Measurements from ENCODE around the gene DGLUCY.

The DGLUCY gene

GRCh38 chr14:91098591-91098990, 15.3 kb upstream of the DGLUCY start:
- Histone ChIP-seq H3K4me1 (ENCODE audit: low read depth, poor library complexity, severe bottlenecking) (no peaks in the 10 kb centered on the region), H3K9ac (no peak overlapping the region), H3K4me2 (no peak overlapping the region), H3K27ac (no peak overlapping the region), H3K4me3 (IDR thresholded peaks at IDR 0.05; ENCODE audit: insufficient read depth, low read depth, low read length) (no peak overlapping the region), H4K20me1 (ENCODE audit: insufficient read depth) (no peaks in the 10 kb centered on the region), H3K36me3 (ENCODE audit: insufficient read depth) (no peaks in the 10 kb centered on the region), H2AFZ (ENCODE audit: low read depth) (no peak overlapping the region), H3K27me3 (ENCODE audit: insufficient read depth, low read depth) (no peaks in the 10 kb centered on the region), H3K79me2 (ENCODE audit: insufficient read depth, low read depth) (no peaks in the 10 kb centered on the region)
- TF ChIP-seq, protein P1, sequence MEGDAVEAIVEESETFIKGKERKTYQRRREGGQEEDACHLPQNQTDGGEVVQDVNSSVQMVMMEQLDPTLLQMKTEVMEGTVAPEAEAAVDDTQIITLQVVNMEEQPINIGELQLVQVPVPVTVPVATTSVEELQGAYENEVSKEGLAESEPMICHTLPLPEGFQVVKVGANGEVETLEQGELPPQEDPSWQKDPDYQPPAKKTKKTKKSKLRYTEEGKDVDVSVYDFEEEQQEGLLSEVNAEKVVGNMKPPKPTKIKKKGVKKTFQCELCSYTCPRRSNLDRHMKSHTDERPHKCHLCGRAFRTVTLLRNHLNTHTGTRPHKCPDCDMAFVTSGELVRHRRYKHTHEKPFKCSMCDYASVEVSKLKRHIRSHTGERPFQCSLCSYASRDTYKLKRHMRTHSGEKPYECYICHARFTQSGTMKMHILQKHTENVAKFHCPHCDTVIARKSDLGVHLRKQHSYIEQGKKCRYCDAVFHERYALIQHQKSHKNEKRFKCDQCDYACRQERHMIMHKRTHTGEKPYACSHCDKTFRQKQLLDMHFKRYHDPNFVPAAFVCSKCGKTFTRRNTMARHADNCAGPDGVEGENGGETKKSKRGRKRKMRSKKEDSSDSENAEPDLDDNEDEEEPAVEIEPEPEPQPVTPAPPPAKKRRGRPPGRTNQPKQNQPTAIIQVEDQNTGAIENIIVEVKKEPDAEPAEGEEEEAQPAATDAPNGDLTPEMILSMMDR (conservative IDR thresholded peaks at IDR 0.05; ENCODE audit: low read depth, low read length), result no peak

DNA sequence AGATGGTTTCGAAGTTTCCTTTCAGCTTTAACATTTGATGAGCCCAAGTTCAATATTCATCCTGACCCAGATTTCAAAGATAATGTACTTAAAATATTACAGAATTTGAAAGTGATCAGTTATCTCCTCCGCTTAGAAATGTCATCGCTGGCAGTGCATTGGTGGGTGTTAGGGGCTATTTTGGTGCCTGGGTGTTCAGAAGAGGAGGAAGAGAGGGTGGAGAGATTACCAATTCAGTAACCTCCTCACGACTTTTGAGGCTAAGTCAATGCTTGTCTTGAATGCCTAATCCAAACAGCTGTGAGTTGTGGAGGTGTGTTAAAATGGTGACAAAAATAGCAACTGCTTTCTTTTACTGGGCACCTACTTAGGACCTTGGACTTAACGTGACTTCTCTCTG, 13.8 kb upstream of the DGLUCY start:
- no peak overlapping the region for H3K4me3 ChIP-seq (IDR thresholded peaks at IDR 0.05; ENCODE audit: insufficient read depth, low read depth, low read length)
- no peaks in the 10 kb centered on the region for H3K36me3 ChIP-seq (ENCODE audit: insufficient read depth)
- no peaks in the 10 kb centered on the region for H3K27me3 ChIP-seq (ENCODE audit: insufficient read depth, low read depth)
- no peaks in the 10 kb centered on the region for H4K20me1 ChIP-seq (ENCODE audit: insufficient read depth)
- no peaks in the 10 kb centered on the region for H3K79me2 ChIP-seq (ENCODE audit: insufficient read depth, low read depth)
- H3K4me2 ChIP-seq, result no peak overlapping the region
- no peaks in the 10 kb centered on the region for H3K4me1 ChIP-seq (ENCODE audit: low read depth, poor library complexity, severe bottlenecking)
- H2AFZ ChIP-seq (ENCODE audit: low read depth), result no peak overlapping the region
- TF ChIP-seq, protein P1 (conservative IDR thresholded peaks at IDR 0.05; ENCODE audit: low read depth, low read length), result no peak
- no peak overlapping the region for H3K27ac ChIP-seq
- H3K9ac ChIP-seq, result no peak overlapping the region

GRCh38 chr14:91103116-91103515, 10.8 kb upstream of the DGLUCY start:
- TF ChIP-seq, protein P1 (conservative IDR thresholded peaks at IDR 0.05; ENCODE audit: low read depth, low read length), result no peak

GRCh38 chr14:91108941-91109611, 4.8 kb upstream of the DGLUCY start:
- TF ChIP-seq, protein P1 (conservative IDR thresholded peaks at IDR 0.05; ENCODE audit: low read depth, low read length), result no peak
- Histone ChIP-seq H3K79me2 (ENCODE audit: insufficient read depth, low read depth) (no peaks in the 10 kb centered on the region; the same call in 1 of the 2 replicates), H3K36me3 (ENCODE audit: insufficient read depth) (no peaks in the 10 kb centered on the region), H3K9ac (no peak overlapping the region), H3K4me2 (no peak overlapping the region), H3K27me3 (ENCODE audit: insufficient read depth, low read depth) (no peaks in the 10 kb centered on the region), H3K4me3 (IDR thresholded peaks at IDR 0.05; ENCODE audit: insufficient read depth, low read depth, low read length) (no peak overlapping the region), H3K4me1 (ENCODE audit: low read depth, poor library complexity, severe bottlenecking) (peaks cover 7% of the 10 kb centered on the region), H3K27ac (no peak overlapping the region), H4K20me1 (ENCODE audit: insufficient read depth) (no peaks in the 10 kb centered on the region), H2AFZ (ENCODE audit: low read depth) (no peak overlapping the region)

More at GRCh38 chr14:91103116-91103515, 10.8 kb upstream of the DGLUCY start:
- no peaks in the 10 kb centered on the region for H3K79me2 ChIP-seq (ENCODE audit: insufficient read depth, low read depth)
- no peaks in the 10 kb centered on the region for H3K27me3 ChIP-seq (ENCODE audit: insufficient read depth, low read depth)
- no peak overlapping the region for H3K27ac ChIP-seq
- no peaks in the 10 kb centered on the region for H3K36me3 ChIP-seq (ENCODE audit: insufficient read depth)
- H2AFZ ChIP-seq (ENCODE audit: low read depth), result no peak overlapping the region
- H3K9ac ChIP-seq, result no peak overlapping the region
- no peaks in the 10 kb centered on the region for H4K20me1 ChIP-seq (ENCODE audit: insufficient read depth)
- H3K4me1 ChIP-seq (ENCODE audit: low read depth, poor library complexity, severe bottlenecking), result no peaks in the 10 kb centered on the region
- H3K4me2 ChIP-seq, result no peak overlapping the region
- no peak overlapping the region for H3K4me3 ChIP-seq (IDR thresholded peaks at IDR 0.05; ENCODE audit: insufficient read depth, low read depth, low read length)

All from KMS-11 (cell line).